GM18858 (cell line): ENCODE data around the gene C1orf216.
"Not testable (repeated sequence)": the region's sequence is repeated elsewhere in the genome, so short reads cannot be mapped to it uniquely, and the experiment has no call there.

Experiments used
- ATAC-seq: cut with Tn5 transposase; IDR thresholded peaks from one replicate; pipeline ENCODE4 v1.9.1; 2021; ENCODE audit not compliant: unreplicated experiment

Gene C1orf216, protein sequence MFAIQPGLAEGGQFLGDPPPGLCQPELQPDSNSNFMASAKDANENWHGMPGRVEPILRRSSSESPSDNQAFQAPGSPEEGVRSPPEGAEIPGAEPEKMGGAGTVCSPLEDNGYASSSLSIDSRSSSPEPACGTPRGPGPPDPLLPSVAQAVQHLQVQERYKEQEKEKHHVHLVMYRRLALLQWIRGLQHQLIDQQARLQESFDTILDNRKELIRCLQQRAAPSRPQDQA

DNA sequence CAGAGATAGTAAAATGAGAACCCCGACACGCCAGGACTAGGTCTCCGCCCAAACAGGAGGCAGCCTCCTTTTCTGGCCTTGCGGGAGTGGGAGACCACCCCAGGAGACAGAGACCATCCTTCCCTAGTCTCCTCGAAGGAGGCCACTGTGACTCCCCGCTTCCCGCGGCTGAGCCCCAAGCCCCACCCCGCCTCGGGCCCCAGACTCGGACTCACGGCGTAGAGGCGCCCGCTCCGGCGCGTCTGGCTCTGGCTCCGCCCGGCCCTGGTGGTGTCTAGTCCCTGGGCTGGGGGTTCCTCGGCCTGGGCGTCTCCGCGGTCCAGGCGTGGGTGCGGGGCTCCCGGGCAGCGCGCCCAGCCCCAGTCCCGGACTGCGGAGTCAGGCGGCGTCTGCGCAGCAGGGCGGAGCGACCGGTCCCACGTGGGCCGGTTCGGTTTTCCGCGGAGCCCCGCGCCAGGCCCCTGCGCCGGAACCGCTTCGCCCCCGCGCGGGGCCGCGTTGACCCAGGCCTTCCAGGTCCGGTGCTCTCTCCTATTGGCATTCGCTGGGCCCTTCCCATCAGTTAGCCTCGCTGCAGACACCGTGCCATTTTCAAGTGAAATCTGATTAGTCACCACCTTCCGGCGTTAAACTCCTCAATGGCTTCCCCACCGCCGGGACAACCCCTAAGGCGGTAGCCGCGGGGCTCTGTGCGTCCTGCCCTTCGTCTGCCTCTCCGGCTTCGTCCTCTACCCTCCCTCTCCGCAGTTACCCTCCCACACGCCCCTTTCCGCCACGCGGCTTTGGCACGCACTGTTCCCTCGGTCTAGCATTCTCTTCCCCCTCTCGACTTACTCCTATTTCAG lies at the start of gene C1orf216:
TSS of gene C1orf216 (minus strand) at position 393 of the 845 bp plus-strand sequence. CDS start 2,563 bp downstream, outside the sequence.
- ATAC-seq: no peak

DNA sequence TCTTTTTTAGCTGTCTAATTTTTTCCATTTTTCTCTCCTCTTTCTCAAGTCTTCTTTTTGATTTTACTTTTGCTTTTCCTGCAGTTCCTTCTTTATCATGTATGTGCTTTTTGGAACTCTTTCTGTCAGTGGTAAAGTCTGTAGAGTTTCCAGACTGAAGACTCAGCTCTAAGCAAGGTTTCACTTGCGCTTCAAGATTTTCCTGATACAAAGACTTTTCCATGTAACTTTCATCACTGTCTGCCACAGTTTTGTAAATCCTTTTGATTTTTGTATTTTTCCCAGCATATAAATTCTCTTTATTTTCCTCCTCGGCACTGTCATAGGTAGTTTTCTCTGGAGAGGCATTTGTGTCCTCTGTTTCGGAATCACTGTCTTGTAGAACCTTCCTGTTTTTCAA lies 45.6 kb upstream of the C1orf216 start:
- no peak for ATAC-seq

DNA sequence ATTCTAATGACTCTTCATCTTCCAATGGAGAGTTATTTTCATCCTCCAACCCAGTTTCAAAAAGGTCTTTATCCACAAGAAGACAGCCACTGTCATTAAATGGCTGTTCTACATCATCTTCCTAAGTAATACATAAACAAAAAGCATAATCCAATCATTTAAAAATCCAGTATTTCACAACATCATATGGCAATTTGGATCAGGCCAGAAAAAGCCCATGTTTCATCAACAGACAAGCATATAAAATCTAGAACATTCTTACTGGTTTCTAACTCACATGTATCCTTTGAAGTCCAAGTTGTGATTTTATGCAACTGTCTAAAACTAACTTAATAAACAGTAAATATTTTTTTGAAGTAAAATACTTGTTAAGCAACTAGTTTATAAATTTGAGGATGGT lies 44.5 kb upstream of the C1orf216 start:
- ATAC-seq: no peak

DNA sequence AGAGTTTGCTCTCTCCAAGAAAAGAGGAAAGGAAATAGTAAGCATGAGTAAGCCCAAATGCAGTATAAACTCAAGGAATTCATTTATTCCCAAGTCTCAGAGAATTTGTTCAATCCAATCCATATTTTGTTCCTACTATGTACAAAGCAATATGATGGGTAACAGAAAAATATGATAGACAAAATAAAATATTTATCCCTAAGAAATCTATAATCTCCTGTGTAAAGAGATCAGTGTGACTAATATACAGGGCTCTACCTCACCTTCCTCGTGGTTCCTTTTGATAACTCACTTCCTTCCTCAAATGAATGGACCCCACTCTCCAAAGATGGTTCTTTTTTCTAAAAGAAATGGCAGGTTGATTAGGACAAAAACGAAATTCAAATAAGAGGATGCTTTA lies 43.5 kb upstream of the C1orf216 start:
- no peak for ATAC-seq

DNA sequence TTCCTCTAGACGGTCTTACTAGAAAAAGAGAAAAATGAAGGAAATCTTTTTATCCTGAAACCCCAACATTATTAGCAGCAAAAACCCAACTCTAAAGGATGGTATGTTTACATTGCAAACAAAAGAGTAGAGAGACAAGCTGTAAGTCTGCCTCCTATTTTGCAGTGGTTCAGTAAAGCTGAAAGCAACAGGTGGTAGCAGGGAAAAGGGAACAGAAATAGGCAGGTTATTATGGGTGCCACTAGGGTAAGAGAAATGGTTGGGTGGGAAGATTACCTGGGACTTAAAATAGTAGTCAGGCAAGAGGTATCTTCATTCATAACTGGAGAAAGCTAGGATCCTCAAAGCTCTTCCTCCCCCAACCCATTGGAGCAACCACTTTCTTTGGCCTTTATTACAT lies 37.4 kb upstream of the C1orf216 start:
- no peak for ATAC-seq

DNA sequence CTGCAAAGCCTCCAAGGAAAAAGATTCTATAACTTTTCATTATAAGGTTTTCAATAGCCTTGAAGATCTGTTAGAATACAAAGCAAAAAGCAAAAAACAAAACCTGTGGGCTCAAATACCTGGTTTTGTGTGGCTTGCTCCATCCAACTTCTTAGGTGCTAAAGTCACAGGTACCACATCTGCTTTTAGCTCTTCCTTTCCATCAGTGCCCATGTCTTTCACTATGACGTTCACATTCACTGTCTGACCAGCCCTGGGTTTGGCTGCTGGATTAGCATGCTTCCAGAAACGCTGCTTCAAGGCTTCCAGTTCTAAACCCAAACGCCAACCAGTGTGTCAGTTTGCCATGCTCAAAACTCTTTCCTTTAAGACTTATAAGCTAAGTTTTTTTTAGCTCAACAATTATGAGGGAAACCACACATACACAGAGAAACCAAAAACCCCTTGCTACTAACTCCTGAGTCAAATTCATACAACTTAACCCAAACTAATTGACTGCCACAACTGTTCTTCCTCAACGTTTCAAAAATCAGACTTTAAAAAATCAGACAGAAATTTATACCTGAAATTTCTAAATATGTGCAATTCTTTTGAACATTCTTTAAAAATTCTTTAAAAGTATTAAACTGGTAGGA lies 35.1 kb upstream of the C1orf216 start:
- ATAC-seq: no peak

DNA sequence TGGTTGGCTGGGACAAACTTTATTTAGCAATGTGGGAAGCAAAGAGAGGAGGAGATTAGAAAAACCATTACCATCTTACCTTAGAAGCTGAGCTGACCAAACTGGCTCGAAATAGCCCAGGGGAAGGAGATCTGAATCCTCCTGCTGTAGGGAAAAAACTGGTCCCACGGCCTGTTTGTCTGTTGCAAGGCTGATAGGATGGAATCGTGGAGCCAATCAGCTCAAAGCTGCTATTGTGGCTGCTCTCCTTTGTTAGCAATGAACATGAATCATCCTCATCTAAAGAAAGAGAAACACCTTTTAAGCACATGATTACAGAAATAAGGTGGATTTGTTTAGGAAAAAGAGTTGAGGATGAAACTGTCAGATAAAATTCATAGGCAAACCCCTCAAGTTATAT lies 29.6 kb upstream of the C1orf216 start:
- no peak for ATAC-seq

DNA sequence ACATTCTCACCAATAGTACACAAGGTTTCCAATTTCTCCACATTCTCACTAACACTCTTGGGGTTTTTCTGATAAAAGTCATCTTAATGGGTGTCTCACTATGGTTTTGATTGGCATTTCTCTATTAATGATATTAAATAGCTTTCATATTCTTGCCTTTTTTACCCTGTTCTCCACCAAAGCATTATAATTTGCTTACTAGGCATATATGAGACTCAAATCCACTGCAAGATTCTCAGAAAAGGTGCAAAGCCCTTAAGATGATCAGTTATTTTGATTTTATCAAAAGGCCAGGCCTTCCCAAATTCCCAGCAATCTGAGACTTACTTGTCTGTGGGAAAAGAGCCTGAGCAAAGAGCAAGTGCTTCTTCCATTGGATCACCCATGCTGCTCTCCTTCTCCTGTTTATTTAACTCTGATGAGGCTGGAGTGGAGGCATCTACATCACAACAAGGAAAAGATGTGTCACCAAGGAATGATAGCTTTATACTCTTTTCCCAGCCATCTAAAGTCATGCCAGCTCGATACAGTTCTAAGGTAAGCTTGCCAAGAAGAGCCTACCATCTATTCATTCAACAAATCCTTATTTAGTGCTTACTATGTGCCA lies 26.5 kb upstream of the C1orf216 start:
- ATAC-seq: no peak

DNA sequence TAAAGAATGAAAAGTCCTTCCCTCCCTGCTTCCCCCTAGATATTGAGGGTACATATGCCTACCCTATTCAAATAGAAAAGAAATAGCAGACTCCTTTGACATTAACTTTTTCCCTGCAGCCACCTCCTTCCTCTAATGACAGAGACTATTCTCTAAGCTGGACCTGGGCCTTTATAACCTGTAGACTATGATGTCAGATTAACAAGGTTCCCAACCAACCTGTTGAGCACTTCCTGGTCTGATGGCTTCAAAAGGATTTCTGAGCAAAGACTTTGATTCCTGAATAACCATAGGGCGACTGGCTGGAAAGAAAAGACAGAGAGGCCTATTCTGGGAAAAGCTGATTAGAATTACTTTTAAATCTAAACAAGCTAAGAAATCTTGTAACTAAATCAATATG lies 18.4 kb upstream of the C1orf216 start:
- ATAC-seq: no peak

DNA sequence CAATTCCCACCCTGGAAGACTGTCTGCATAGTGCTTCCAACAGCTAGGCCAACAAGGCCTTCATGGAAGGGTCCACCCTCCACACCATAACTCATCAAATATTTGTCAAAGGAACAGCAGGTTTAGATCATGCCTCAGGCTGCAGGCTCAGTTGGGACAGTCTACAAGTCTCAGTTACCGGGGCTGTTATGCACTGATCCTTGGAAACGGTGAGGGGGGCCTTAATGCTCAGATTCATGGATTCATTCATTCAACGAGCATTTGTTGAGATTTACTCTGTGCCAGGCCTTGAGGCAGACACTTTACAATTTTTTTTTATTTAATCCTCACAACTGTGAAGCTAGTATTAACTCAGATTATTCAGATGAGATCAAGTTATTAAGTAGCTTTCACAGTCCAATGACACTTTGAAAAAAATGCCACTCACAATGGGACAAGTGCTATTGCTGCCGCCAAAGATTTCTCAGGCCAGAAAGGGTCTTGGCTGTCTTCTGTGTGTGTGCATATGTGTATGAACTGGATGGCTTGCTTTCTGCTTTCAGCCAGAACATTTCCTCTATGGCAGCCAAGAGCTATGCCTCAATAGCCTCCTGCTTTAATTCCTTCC lies 8.9 kb upstream of the C1orf216 start:
- ATAC-seq: no peak

DNA sequence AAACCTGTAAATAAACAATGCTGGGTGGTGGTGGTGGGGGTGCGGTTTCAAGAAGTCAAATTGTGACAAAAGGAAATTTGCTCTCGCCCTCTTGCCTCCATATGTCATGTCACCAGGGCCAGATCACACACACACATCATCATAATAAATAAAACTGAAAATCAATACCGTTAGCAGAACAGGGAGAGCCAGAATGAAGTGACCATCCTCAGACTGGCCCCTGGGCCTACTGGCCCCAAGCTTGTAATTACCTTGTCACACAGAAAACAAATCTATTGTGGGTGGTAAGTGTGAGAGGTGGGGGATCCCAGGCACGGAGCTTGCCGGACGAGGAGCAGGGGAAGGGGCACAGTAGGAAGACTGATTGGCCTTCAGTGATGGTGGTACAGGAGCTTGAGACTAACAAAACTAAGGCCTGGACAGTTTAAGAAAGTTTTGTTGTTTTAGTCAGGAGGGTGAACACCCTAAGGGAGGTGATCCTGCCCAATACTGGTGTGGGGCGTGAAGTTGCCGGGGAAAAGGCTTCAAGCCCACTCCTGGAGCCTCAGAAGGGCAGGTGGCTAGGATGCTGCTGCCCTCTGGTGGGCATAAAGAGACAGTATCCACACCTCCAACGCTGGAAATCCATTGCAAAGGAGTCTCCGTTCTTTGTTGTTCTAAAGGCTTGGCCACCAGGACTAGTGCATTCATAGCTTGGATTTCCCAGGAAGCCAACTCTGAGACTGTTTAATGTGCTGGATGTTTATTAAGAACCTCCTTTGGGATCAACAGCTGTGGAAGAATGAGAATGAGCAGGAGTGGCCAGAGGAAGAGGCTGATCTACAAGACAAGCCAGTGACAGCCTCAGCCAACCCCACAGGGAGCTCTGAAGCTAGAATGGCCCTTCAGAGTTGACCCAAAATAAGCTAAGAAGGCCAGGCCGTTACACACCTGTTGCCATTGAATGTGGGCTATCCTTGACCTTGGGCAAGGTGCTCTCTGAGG lies 8.1 kb upstream of the C1orf216 start:
- no peak for ATAC-seq

DNA sequence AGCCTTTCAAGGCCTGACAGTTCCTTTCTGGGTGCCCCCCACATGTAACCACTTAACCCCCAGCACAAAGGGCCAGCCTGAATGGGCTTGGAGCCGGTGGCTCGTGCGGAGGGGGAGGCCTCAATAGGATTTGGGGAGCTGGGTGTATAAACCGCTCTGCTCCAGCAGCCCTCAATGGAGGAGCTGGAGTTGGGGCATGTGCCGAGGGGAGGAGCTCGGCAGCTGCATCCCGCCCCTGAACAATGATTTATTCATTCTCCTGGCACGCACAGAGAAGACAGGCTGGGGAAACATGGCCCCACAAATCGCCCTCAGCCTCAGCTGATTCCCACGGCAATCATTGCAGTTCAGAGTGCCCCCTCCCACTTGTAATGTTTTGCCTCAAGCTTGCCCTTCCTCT lies 6.9 kb upstream of the C1orf216 start:
- no peak for ATAC-seq

DNA sequence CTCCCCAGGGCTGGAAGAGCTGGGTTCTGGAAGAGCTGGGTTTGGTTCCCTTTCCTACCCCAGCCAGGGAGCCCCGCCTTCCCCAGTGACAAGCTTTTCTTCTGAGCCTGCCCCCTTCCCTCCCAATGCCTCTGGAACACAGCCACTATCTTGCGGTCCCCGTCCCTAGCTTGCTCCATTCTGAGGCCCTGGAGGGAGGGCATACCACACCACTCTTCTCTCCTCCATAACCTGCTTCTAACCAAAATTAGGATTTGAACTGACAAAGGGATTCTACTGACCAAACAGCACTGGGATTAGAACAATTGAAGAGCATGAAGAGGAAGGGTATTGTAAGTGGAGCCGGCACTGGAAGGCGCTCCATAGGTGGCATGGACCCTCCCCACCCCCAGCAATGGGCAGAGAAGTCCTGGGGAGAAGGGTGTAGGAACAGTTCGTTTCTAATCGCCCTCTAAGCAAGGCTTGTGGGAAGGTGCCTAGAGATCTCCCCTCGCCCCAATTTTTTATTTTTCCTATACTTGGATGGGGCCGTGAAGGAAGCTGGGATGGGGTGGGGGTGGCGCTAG lies 690 bp downstream of the C1orf216 start:
- ATAC-seq: no peak

DNA sequence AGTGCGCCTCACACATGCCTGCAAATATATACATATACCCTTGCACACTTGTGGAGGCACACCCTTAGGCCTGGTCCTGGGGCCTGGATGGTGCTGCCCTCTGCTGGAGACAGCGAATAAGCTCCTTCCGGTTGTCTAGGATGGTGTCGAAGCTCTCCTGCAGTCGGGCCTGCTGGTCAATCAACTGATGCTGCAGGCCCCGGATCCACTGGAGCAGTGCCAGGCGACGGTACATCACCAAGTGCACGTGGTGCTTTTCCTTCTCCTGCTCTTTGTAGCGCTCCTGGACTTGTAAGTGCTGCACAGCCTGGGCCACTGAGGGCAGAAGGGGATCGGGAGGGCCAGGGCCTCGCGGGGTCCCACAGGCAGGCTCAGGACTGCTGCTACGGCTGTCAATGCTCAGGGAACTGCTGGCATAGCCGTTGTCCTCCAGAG lies 3.1 kb downstream of the C1orf216 start:
- no peak for ATAC-seq

DNA sequence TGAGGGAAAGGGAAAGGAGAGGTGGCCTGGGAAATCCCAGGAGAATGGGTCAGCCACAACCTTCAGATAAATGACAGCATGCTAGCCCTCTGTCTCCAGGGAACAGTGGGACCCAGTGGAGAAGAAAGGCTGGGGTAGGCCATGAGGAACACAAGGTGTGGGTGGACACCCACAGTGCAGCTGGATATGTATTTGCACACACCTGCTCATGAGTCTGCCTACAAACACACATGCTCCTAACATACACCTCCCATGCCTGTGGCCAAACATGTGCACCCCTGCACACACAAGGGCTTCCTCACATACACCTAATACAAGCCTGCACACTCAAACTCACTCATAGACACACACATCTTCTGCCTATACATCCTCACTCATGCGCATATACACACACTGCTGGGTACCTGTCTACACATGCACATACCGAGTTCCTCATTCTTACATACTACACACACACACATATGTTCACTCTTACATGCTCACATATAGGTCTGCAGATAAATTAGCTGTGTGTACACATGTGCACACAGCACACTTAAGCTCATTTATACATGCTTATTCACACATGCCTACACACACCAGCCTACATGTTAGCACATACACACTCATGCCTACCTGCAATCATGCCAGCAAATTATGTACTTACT lies 3.6 kb downstream of the C1orf216 start:
- no peak for ATAC-seq

DNA sequence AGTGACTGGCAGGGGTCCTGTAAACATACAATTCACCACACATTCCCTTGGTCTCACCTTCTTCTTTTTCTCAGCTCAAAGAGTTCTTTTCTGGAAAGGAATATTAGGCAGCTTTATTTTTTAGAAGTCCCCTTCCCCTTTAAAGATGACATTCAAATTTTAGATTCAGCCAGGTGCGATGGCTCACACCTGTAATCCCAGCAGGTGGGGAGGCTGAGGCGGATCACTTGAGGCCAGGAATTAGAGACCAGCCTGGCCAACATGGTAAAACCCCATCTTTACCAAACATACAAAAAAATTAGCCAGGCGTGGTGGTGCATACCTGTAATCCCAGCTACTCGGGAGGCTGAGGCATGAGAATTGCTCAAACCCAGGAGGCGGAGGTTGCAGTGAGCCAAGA lies 7.6 kb downstream of the C1orf216 start:
- ATAC-seq: not testable (repeated sequence)

DNA sequence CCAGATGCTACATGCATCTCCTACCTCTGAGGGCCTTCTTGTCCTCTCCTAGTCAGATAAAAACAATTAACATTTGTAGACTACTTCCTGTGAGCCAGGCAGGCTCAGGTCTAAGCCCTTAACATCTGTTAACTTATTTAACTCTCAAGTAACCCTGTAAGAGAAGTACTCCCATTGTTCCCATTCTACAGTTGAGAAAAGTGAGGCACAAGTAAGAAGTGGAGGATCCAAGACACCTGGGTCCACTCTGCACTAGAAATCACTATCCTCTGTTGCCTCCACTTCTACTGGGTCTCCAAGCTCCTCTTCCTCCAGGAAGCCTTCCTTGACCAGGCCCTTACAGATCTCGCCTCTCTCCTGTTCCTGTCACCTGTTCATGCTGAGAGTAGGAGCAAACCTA lies 9.7 kb downstream of the C1orf216 start:
- ATAC-seq: no peak

DNA sequence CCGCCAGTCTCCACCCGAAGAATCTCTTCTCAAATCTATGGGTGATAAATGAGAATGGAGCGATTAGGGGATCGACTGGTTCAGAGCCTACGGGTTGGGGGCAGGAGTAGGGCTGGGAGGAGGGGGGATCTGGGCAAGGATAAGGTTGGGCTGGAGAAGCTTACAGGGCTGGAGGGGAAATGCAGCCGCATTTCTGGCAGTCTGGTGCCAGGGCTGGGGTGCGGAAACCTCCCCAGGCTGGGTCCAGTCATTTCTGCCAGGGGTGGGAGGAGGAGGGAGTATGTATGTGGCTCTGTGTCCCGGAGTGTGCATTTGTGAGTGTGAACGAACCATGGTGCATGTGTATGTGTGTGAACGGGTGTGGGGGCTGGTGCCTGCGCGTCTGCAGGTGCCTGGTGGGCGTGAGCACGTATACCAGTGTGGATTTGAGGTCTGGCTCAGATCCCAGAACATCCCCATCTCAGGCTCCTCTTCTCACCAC lies 10.2 kb downstream of the C1orf216 start:
- ATAC-seq: no peak
